ENCODE measurements around the gene SLC9A9. TPM values are rescaled to one million over a fixed set of nuclear protein-coding genes. Genes with fewer than 3 reads are reported as not detected.

Gene SLC9A9
- total and polyA plus RNA-seq, 4 donors, result 3.3 to 15.0 (median 6.1) TPM

- Histone ChIP-seq H3K9ac (ENCODE audit: low read depth in 1 of 2, low read length in 2 of 2) (no peak overlapping the region), H3K36me3 (ENCODE audit: control insufficient read depth in 4 of 4, insufficient read depth in 3 of 4, low read depth in 1 of 4, low read length in 3 of 4) (no peaks in the 10 kb centered on the region), H3K4me1 (ENCODE audit: control insufficient read depth in 4 of 4, insufficient read depth in 4 of 4, low read length in 3 of 4) (peaks cover 0 to 3% (median 0%) of the 10 kb centered on the region in 4 donors), H3K27ac (ENCODE audit: low read depth in 1 of 2, low read length in 2 of 2) (no peak overlapping the region), H3K4me3 (ENCODE audit: low read depth in 1 of 3, low read length in 3 of 3) (no peak overlapping the region), H3K9me3 (ENCODE audit: control insufficient read depth in 4 of 4, low read length in 3 of 4) (no peaks in the 10 kb centered on the region), H3K27me3 (ENCODE audit: control insufficient read depth in 4 of 4, insufficient read depth in 4 of 4, low read length in 3 of 4) (no peaks in the 10 kb centered on the region)
- DNase-seq (ENCODE audit: low spot score), result no peak
- 67% methylated on average over 3 of the region's 3 CpGs for WGBS
- TF ChIP-seq REST (IDR thresholded peaks at IDR 0.05), result no peak
Observed at GRCh38 chr3:143814443-143814889, 33.8 kb downstream of the SLC9A9 start.

GRCh38 chr3:143812481-143812880, 35.8 kb downstream of the SLC9A9 start:
- Histone ChIP-seq H3K4me3 (ENCODE audit: low read depth in 1 of 3, low read length in 3 of 3) (no peak overlapping the region), H3K9ac (ENCODE audit: low read depth in 1 of 2, low read length in 2 of 2) (no peak overlapping the region), H3K27me3 (ENCODE audit: control insufficient read depth in 4 of 4, insufficient read depth in 4 of 4, low read length in 3 of 4) (no peaks in the 10 kb centered on the region), H3K36me3 (ENCODE audit: control insufficient read depth in 4 of 4, insufficient read depth in 3 of 4, low read depth in 1 of 4, low read length in 3 of 4) (no peaks in the 10 kb centered on the region), H3K9me3 (ENCODE audit: control insufficient read depth in 4 of 4, low read length in 3 of 4) (no peaks in the 10 kb centered on the region), H3K4me1 (ENCODE audit: control insufficient read depth in 4 of 4, insufficient read depth in 4 of 4, low read length in 3 of 4) (peaks cover 0 to 3% (median 0%) of the 10 kb centered on the region in 4 donors), H3K27ac (ENCODE audit: low read depth in 1 of 2, low read length in 2 of 2) (no peak overlapping the region)
- 77% methylated on average over 3 of the region's 3 CpGs for WGBS
- DNase-seq (ENCODE audit: low spot score), result no peak
- TF ChIP-seq EGR1 (IDR thresholded peaks at IDR 0.05; ENCODE audit: low read depth in 2 of 2) (no peak), HNF4A (conservative IDR thresholded peaks at IDR 0.05) (no peak), RAD21 (IDR thresholded peaks at IDR 0.05) (no peak), CTCF (IDR thresholded peaks at IDR 0.05; ENCODE audit: low read depth, low read length, missing input control) (no peak), HNF4G (IDR thresholded peaks at IDR 0.05) (no peak), JUND (IDR thresholded peaks at IDR 0.05) (no peak), ATF3 (IDR thresholded peaks at IDR 0.05) (no peak), ZBTB33 (IDR thresholded peaks at IDR 0.05) (no peak), SP1 (IDR thresholded peaks at IDR 0.05) (no peak), YY1 (IDR thresholded peaks at IDR 0.05) (no peak), TAF1 (conservative IDR thresholded peaks at IDR 0.05) (no peak)
